Hindlimb muscle (tissue), 1 donor: ENCODE measurements around the gene G6PC2. TPM values are rescaled to one million over a fixed set of nuclear protein-coding genes. Genes with fewer than 3 reads are reported as not detected.
A peak's percentile ranks its signal among the peaks of the same experiment; 100 is the strongest.
"Not testable (repeated sequence)": the region's sequence is repeated elsewhere in the genome, so short reads cannot be mapped to it uniquely, and the experiment has no call there.

Source experiments
- DNase-seq: peaks from one replicate; pipeline ENCODE4 v3.0.0-alpha.2; 2013
- polyA plus RNA-seq: library from polyadenylated mRNA; unstranded; fragments of 120-200 nt; gene quantifications from one replicate; pipeline ENCODE4 v1.2.1, GENCODE V29; 2013; ENCODE audit not compliant: insufficient read length

Gene G6PC2
- polyA plus RNA-seq, 1 donor, result not detected

- DNase-seq, result no peak
Observed at GRCh38 chr2:168907940-168908662, 7.0 kb downstream of the G6PC2 start.

- DNase-seq, result no peak
Observed at GRCh38 chr2:168910330-168910729, 9.2 kb downstream of the G6PC2 start.

- DNase-seq, result no peak
Observed at GRCh38 chr2:168912466-168912865, 11.4 kb downstream of the G6PC2 start.

- peak; percentile 51 for DNase-seq
Observed at GRCh38 chr2:168912901-168913369, 11.8 kb downstream of the G6PC2 start.

GRCh38 chr2:168913495-168913894 lies 12.4 kb downstream of the G6PC2 start:
- no peak for DNase-seq

GRCh38 chr2:168915441-168916330 lies 14.6 kb downstream of the G6PC2 start:
- DNase-seq, result no peak

- no peak for DNase-seq
Observed at GRCh38 chr2:168916331-168916675, 15.2 kb downstream of the G6PC2 start.

GRCh38 chr2:168920504-168921157 lies 19.5 kb downstream of the G6PC2 start:
- peak; percentile 15 for DNase-seq

GRCh38 chr2:168926621-168927386 lies 25.7 kb downstream of the G6PC2 start:
- DNase-seq, result no peak

GRCh38 chr2:168928113-168928831 lies 27.2 kb downstream of the G6PC2 start:
- no peak for DNase-seq

- DNase-seq, result no peak
Observed at GRCh38 chr2:168929031-168929430, 27.9 kb downstream of the G6PC2 start.

- no peak for DNase-seq
Observed at GRCh38 chr2:168930242-168930641, 29.2 kb downstream of the G6PC2 start.

GRCh38 chr2:168932174-168932573 lies 31.1 kb downstream of the G6PC2 start:
- not testable (repeated sequence) for DNase-seq

- no peak for DNase-seq
Observed at GRCh38 chr2:168934826-168935225, 33.7 kb downstream of the G6PC2 start.

GRCh38 chr2:168935810-168936581 lies 34.9 kb downstream of the G6PC2 start:
- DNase-seq, result no peak

- DNase-seq, result no peak
Observed at GRCh38 chr2:168939061-168939460, 38.0 kb downstream of the G6PC2 start.

GRCh38 chr2:168939918-168940317 lies 38.8 kb downstream of the G6PC2 start:
- no peak for DNase-seq

GRCh38 chr2:168941297-168941696 lies 40.2 kb downstream of the G6PC2 start:
- no peak for DNase-seq

- no peak for DNase-seq
Observed at GRCh38 chr2:168944065-168944464, 43.0 kb downstream of the G6PC2 start.

GRCh38 chr2:168945508-168945907 lies 44.4 kb downstream of the G6PC2 start:
- DNase-seq, result no peak
